ENCODE measurements around the gene PICK1.
"Not testable (repeated sequence)": the region's sequence is repeated elsewhere in the genome, so short reads cannot be mapped to it uniquely, and the experiment has no call there.

PICK1 gene

DNA sequence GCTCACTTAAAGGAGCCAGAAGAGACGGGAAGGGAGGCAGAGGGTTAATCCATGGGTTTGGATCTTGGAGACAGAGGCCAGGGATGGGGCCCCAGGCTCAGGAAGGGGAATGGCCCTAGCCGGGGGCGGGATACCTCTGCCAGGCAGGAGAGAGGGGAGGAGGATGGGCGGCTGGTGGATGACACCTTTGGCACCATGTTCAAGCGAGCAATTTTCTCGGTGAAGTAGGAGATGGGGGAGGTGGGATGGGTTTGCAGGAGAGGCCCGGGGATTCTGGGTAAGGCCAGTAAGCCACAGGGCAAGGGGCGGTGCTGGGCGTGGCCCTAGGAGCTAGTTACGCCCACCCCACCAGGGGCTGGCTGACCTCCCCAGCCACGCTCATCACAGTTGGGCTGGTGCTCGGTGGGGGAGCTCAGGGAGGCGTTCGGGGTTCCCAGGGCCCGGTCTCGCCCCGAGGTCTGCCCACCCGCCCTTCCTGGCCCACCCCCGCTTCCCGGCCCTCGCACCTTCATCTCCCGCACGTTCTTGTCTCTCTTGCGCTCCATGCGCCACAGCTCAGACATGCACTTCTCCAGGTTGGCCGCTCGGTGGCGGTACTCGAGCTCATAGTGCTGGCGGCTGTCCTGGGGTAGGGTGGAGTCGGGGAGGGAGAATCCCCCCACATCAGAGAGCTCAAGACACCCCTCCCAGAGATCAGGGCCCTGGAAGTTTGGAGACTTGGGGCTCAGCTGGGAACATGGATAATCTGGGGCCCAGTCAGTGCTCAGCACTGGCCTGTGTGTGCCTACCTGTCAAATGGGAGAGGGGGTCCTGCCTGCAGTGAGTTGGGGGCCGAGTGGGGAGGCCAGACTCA lies 40.6 kb downstream of the PICK1 start:
- no peak for DNase-seq

- no peak for DNase-seq
These were observed 41.4 kb downstream of the PICK1 start for GRCh38 chr22:38098410-38099249.

GRCh38 chr22:38103641-38104040 lies 46.4 kb downstream of the PICK1 start:
- no peak for DNase-seq

GRCh38 chr22:38104084-38104483 lies 46.9 kb downstream of the PICK1 start:
- DNase-seq: peak in 1 of 2 experiments; percentile 1

GRCh38 chr22:38106814-38107578 lies 49.8 kb downstream of the PICK1 start:
- no peak for DNase-seq

GRCh38 chr22:38107692-38108515 lies 50.7 kb downstream of the PICK1 start:
- no peak for DNase-seq

DNA sequence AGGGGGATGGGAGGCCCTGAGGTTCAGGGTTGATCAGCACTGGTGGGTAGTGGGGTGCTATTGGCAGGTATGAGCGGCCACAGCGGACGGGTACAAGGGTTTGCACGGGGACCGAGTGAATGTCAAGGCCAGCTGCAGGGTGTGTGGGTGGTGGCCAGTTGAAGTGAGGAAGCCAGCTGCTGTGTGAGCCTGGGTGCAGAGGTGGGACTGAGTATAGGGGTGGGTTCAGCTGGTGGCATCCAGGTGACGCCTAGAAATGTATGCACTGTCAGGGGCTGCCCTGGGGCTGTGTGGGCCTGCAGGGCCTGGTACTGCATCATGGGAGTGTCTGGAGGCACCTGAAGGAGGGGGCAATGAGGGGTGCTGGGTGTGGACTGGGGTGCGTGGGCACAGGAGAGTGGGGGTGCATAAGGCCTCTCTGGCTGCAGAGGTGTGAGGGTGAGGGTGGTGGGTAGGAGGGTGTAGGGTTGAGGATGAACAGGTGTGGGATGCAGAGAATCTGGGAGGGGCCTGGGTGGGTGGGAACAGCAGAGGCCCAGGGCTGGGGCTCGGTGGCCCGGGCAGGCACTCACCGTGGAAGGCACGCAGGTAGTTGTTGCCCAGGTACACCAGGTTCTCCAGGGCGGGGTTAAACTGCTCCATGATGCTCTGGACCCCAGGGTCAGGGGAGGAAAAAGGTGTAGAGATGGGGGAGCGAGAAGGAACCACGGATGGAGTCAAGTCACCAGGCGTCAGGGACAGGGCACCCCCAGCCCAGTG lies 51.5 kb downstream of the PICK1 start:
- no peak for DNase-seq

- no peak for DNase-seq
These were observed 52.3 kb downstream of the PICK1 start for GRCh38 chr22:38109371-38110001.

GRCh38 chr22:38110008-38110862 lies 53.0 kb downstream of the PICK1 start, which contains the start of gene BAIAP2L2:
TSS of gene BAIAP2L2 (minus strand) at chr22:38110684. CDS start at chr22:38110525, 159 bp downstream.
- no peak for DNase-seq

DNA sequence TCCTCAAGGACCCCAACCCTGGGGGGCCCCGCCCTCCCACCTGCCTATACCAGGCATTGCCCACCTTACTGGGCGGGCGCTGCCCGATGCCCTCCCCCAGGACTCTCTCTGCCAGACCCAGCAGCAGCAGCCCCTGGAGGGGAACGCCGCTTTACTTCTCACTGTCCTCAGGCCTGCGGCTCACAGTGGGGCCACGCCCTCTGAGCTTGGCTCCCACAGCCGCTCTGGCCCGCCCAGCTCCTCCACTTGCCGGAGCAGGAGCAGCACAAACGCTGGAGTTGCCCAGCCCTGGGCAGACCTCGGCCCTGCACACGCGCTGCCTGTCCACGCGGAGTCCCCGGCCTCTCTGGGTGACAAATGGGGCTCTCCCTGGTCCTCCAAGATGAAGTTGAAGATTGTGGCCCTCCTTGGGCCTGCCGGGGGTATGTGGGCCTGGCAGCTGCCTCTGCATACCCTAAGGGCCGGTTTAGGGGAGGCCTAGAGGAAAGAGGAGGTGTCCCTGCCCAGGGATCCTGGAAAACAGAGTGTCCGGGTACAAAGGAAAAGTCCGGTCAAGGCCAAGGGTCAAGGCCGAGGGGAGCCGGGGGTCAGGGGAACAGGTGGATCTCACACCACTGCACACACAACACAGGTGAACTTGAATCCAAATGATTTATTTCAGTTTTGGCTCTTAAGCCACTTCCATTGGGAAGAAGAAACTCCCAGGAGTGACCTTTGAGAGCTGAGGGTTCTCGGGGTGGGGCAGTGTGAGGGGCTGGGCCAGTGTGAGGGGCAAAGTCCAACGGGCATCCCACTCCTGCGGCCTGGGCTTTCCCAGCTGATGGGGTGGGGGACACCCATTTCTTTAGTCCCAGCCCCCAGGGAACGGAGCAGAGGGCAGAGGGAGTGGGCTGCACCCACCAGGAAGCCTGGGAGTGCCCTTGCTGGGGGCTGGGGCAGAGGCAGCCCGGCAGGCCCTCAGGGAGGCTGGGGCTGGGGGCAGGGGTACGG lies 54.0 kb downstream of the PICK1 start:
- no peak for DNase-seq

GRCh38 chr22:38111925-38112355 lies 54.7 kb downstream of the PICK1 start:
- no peak for DNase-seq

GRCh38 chr22:38112381-38112780 lies 55.2 kb downstream of the PICK1 start:
- no peak for DNase-seq

DNA sequence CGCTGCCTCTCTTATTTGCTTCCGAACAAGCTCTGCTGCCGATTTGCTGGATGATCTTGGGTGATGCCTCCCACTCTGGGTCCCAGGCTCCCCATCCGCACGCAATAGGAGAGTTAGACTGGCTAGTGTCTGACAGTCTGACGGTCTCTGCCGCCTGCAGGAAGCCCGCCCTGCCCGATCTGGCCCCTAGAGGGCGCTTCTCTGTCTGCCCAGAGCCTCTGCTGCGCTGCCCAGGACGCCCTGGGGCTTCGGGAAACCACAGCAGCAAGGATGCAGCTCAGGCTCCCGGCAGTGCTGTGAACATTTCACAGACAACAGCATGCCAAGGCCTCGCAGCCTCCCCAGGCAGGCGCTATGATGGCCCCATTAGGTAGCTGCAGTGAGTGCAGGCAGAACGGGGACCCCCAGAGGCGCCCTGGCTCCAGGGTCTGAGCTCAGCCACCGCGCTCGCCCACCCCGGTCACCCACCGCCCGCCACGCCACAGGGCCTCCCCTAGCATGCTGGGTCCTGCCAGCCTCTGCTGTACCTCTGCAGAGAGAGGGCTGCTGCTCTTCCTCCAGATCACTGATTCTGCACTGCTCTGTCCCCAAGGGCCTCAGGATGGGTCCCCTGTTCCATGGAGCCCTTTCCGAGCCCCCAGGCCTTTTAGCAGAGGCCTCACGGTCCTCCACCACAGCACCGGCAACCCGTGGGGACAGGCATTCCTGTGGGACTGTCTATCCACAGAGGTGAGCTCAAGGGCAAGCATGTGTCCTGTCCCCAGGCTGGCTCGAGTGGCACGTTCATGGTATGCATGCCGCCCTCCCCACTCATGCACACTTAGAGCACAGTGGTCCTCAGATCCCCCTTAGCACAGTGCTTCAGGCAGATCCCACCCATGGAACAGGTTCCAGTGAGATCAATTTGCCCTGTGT lies 57.5 kb downstream of the PICK1 start:
- peak; percentile 52 to 60 for DNase-seq

GRCh38 chr22:38115423-38116205 lies 58.4 kb downstream of the PICK1 start:
- no peak for DNase-seq

DNA sequence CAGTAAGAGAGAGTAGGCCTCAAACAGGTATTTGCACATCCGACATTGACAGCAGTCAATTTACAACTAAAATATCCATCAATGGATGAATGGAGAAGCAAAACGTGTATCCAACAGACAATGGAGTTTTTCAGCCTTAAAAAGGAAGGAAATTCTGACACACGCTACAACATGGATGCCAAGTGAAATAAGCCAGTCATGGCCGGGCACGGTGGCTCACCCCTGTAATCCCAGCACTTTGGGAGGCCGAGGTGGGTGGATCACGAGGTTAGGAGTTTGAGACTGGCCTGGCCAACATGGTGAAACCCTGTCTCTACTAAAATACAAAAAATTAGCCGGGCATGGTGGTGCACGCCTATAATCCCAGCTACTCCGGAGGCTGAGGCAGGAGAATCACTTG lies 60.4 kb downstream of the PICK1 start:
- not testable (repeated sequence) for DNase-seq

GRCh38 chr22:38118182-38118581 lies 61.0 kb downstream of the PICK1 start:
- DNase-seq: no peak
